GM19372 (cell line): ENCODE results near the gene TFB1M.
"Not testable (repeated sequence)": the region's sequence is repeated elsewhere in the genome, so short reads cannot be mapped to it uniquely, and the experiment has no call there.

Experiments
- ATAC-seq: cut with Tn5 transposase; IDR thresholded peaks from one replicate; pipeline ENCODE4 v1.9.1; 2021; ENCODE audit warnings: mild to moderate bottlenecking, low read depth, moderate library complexity; ENCODE audit not compliant: unreplicated experiment

TFB1M gene

GRCh38 chr6:155245193-155245592 is 69.1 kb downstream of the TFB1M start:
- ATAC-seq: no peak

- ATAC-seq: no peak
Observed at GRCh38 chr6:155244434-155244833, 69.8 kb downstream of the TFB1M start.

- no peak for ATAC-seq
Observed at GRCh38 chr6:155241966-155242365, 72.3 kb downstream of the TFB1M start.

- ATAC-seq: no peak
Observed at GRCh38 chr6:155240905-155241600, 73.2 kb downstream of the TFB1M start.

- ATAC-seq: no peak
Observed at GRCh38 chr6:155237613-155238012, 76.7 kb downstream of the TFB1M start.

GRCh38 chr6:155235087-155235486 is 79.2 kb downstream of the TFB1M start:
- no peak for ATAC-seq

GRCh38 chr6:155234687-155235086 is 79.6 kb downstream of the TFB1M start:
- ATAC-seq: no peak

- ATAC-seq: no peak
Observed at GRCh38 chr6:155234167-155234566, 80.1 kb downstream of the TFB1M start.

- ATAC-seq: no peak
Observed at GRCh38 chr6:155232848-155233247, 81.4 kb downstream of the TFB1M start.

- ATAC-seq: not testable (repeated sequence)
Observed at GRCh38 chr6:155230975-155231374, 83.3 kb downstream of the TFB1M start.

- ATAC-seq: no peak
Observed at GRCh38 chr6:155228546-155229166, 85.6 kb downstream of the TFB1M start.

- no peak for ATAC-seq
Observed at GRCh38 chr6:155227046-155227445, 87.2 kb downstream of the TFB1M start.

- ATAC-seq: no peak
Observed at GRCh38 chr6:155224618-155225017, 89.7 kb downstream of the TFB1M start.

- ATAC-seq: peak; percentile 95
Observed at GRCh38 chr6:155223646-155224451, 90.4 kb downstream of the TFB1M start.

- ATAC-seq: no peak
Observed at GRCh38 chr6:155222506-155222905, 91.8 kb downstream of the TFB1M start.

- no peak for ATAC-seq
Observed at GRCh38 chr6:155221086-155221485, 93.2 kb downstream of the TFB1M start.

GRCh38 chr6:155219858-155220301 is 94.4 kb downstream of the TFB1M start:
- no peak for ATAC-seq

- ATAC-seq: no peak
Observed at GRCh38 chr6:155219299-155219698, 95.0 kb downstream of the TFB1M start.

GRCh38 chr6:155218711-155219110 is 95.6 kb downstream of the TFB1M start:
- not testable (repeated sequence) for ATAC-seq

- ATAC-seq: no peak
Observed at GRCh38 chr6:155216312-155217046, 97.8 kb downstream of the TFB1M start.

GRCh38 chr6:155215906-155216305 is 98.4 kb downstream of the TFB1M start:
- no peak for ATAC-seq
